GM23338 (cell line): Measurements from ENCODE around the gene NUP42.
"Not testable (repeated sequence)": the region's sequence is repeated elsewhere in the genome, so short reads cannot be mapped to it uniquely, and the experiment has no call there.

Experiments used
- CTCF ChIP-seq, 2 experiments: fragments of 200-600 bp in 1 of 2; sonication (generic) in 1 of 2; conservative IDR thresholded peaks; 2 replicates each; pipeline versions ENCODE4 v1.5.1 to v1.6.1; 2016 to 2017; ENCODE audit warnings: antibody characterized with exemption in 2 of 2, low read depth in 2 of 2, mild to moderate bottlenecking in 2 of 2, moderate library complexity in 1 of 2
- EZH2 ChIP-seq: fragments of 200-600 bp; sonication (generic); IDR thresholded peaks from one replicate; pipeline ENCODE4 v1.8.0; 2017; ENCODE audit warnings: antibody characterized with exemption, mild to moderate bottlenecking, low read depth; ENCODE audit not compliant: unreplicated experiment

- TF ChIP-seq CTCF (conservative IDR thresholded peaks at IDR 0.05; ENCODE audit: low read depth in 2 of 2); EZH2: not testable (repeated sequence)
These were observed 11.9 kb downstream of the NUP42 start for GRCh38 chr7:23193650-23194227.
